IPS DF 6.9 (cell line): ENCODE measurements around the gene DCHS1.

Experiments
- DNase-seq: peaks from one replicate; pipeline ENCODE4 v3.0.0-alpha.2; 2013; ENCODE audit warnings: low read depth, low spot score
- H3K27ac ChIP-seq: one replicate; pipeline ENCODE4 v1.5.1; 2013; ENCODE audit warnings: low read length, control low read depth
- H3K27me3 ChIP-seq: 2 replicates; pipeline ENCODE4 v1.6.1; 2013; ENCODE audit warnings: mild to moderate bottlenecking, low read length; ENCODE audit not compliant: control insufficient read depth, insufficient read depth
- H3K36me3 ChIP-seq: 2 replicates; pipeline ENCODE4 v1.6.1; 2013; ENCODE audit warnings: low read length; ENCODE audit not compliant: control insufficient read depth, insufficient read depth
- H3K4me1 ChIP-seq: 2 replicates; pipeline ENCODE4 v1.6.1; 2013; ENCODE audit warnings: low read length; ENCODE audit not compliant: control insufficient read depth, insufficient read depth
- H3K4me3 ChIP-seq: 2 replicates; pipeline ENCODE4 v1.5.1; 2013; ENCODE audit warnings: mild to moderate bottlenecking, low read length
- H3K9me3 ChIP-seq: 2 replicates; pipeline ENCODE4 v1.6.1; 2013; ENCODE audit warnings: low read length, inconsistent platforms; ENCODE audit not compliant: control insufficient read depth, insufficient read depth
- WGBS: extraction: QIAGEN DNeasy Blood & Tissue Kit; methylation state at CpG from one replicate; pipeline ENCODE4 v1.1.7; 2013; ENCODE audit warnings: mixed read lengths, missing lambda C conversion rate; ENCODE audit not compliant: insufficient read length, insufficient coverage; 5-methylcytosine and 5-hydroxymethylcytosine counted together

The DCHS1 gene

GRCh38 chr11:6611092-6611962 is 44.3 kb downstream of the DCHS1 start:
- no CpG with 5 or more reads among the region's 39 CpGs for WGBS
- Histone ChIP-seq H3K4me3 (peak overlapping the region; percentile 73), H3K36me3 (peaks cover 30% of the 10 kb centered on the region; the same call in 1 of the 2 replicates), H3K9me3 (no peaks in the 10 kb centered on the region), H3K27ac (no peak overlapping the region), H3K4me1 (peaks cover 2% of the 10 kb centered on the region; the same call in 1 of the 2 replicates), H3K27me3 (no peaks in the 10 kb centered on the region)
- no peak for DNase-seq

GRCh38 chr11:6610591-6610990 is 45.0 kb downstream of the DCHS1 start:
- no CpG with 5 or more reads among the region's 6 CpGs for WGBS
- DNase-seq = no peak
- no peak overlapping the region for H3K27ac ChIP-seq
- peaks cover 30% of the 10 kb centered on the region; the same call in 1 of the 2 replicates for H3K36me3 ChIP-seq
- H3K4me1 ChIP-seq = peaks cover 2% of the 10 kb centered on the region; the same call in 1 of the 2 replicates
- no peaks in the 10 kb centered on the region for H3K9me3 ChIP-seq
- H3K4me3 ChIP-seq = no peak overlapping the region
- no peaks in the 10 kb centered on the region for H3K27me3 ChIP-seq

- no peak overlapping the region for H3K4me3 ChIP-seq
- H3K9me3 ChIP-seq = no peaks in the 10 kb centered on the region
- no peaks in the 10 kb centered on the region for H3K27me3 ChIP-seq
- DNase-seq = no peak
- no CpG with 5 or more reads among the region's 8 CpGs for WGBS
- peaks cover 30% of the 10 kb centered on the region; the same call in 1 of the 2 replicates for H3K36me3 ChIP-seq
- H3K4me1 ChIP-seq = peaks cover 2% of the 10 kb centered on the region; the same call in 1 of the 2 replicates
- H3K27ac ChIP-seq = no peak overlapping the region
Measured at GRCh38 chr11:6609502-6610015, 46.0 kb downstream of the DCHS1 start.

- H3K27ac ChIP-seq = no peak overlapping the region
- H3K27me3 ChIP-seq = no peaks in the 10 kb centered on the region
- no peak overlapping the region for H3K4me3 ChIP-seq
- no CpG with 5 or more reads among the region's 14 CpGs for WGBS
- no peaks in the 10 kb centered on the region for H3K9me3 ChIP-seq
- H3K36me3 ChIP-seq = peaks cover 30% of the 10 kb centered on the region; the same call in 1 of the 2 replicates
- no peak for DNase-seq
- peaks cover 2% of the 10 kb centered on the region; the same call in 1 of the 2 replicates for H3K4me1 ChIP-seq
Measured at GRCh38 chr11:6608726-6609501, 46.7 kb downstream of the DCHS1 start.

- Histone ChIP-seq H3K36me3 (peaks cover 30% of the 10 kb centered on the region; the same call in 1 of the 2 replicates), H3K9me3 (no peaks in the 10 kb centered on the region), H3K27ac (no peak overlapping the region), H3K27me3 (no peaks in the 10 kb centered on the region), H3K4me3 (no peak overlapping the region), H3K4me1 (peaks cover 2% of the 10 kb centered on the region; the same call in 1 of the 2 replicates)
- no CpG with 5 or more reads among the region's 9 CpGs for WGBS
- no peak for DNase-seq
Measured at GRCh38 chr11:6608011-6608410, 47.6 kb downstream of the DCHS1 start.

- H3K4me1 ChIP-seq = peaks cover 2% of the 10 kb centered on the region; the same call in 1 of the 2 replicates
Measured at GRCh38 chr11:6607190-6607795, 48.3 kb downstream of the DCHS1 start.

GRCh38 chr11:6606471-6607189 is 49.0 kb downstream of the DCHS1 start:
- Histone ChIP-seq H3K4me3 (no peak overlapping the region), H3K36me3 (peaks cover 30% of the 10 kb centered on the region; the same call in 1 of the 2 replicates), H3K27ac (no peak overlapping the region), H3K27me3 (no peaks in the 10 kb centered on the region), H3K4me1 (peaks cover 2% of the 10 kb centered on the region; the same call in 1 of the 2 replicates), H3K9me3 (no peaks in the 10 kb centered on the region)
- DNase-seq = peak; percentile 87
- WGBS = no CpG with 5 or more reads among the region's 11 CpGs

More at GRCh38 chr11:6607190-6607795, 48.3 kb downstream of the DCHS1 start:
- no peak for DNase-seq
- Histone ChIP-seq H3K36me3 (peaks cover 30% of the 10 kb centered on the region; the same call in 1 of the 2 replicates), H3K4me3 (no peak overlapping the region), H3K27ac (no peak overlapping the region), H3K9me3 (no peaks in the 10 kb centered on the region), H3K27me3 (no peaks in the 10 kb centered on the region)

- H3K4me3 ChIP-seq = no peak overlapping the region; the same call in 1 of the 2 replicates
- no peak overlapping the region for H3K27ac ChIP-seq
- H3K4me1 ChIP-seq = peaks cover 2% of the 10 kb centered on the region; the same call in 1 of the 2 replicates
- no CpG with 5 or more reads among the region's 3 CpGs for WGBS
- no peaks in the 10 kb centered on the region for H3K9me3 ChIP-seq
- no peak for DNase-seq
- H3K27me3 ChIP-seq = no peaks in the 10 kb centered on the region
- H3K36me3 ChIP-seq = peaks cover 31% of the 10 kb centered on the region; the same call in 1 of the 2 replicates
Measured at GRCh38 chr11:6604790-6605189, 50.8 kb downstream of the DCHS1 start.

- Histone ChIP-seq H3K9me3 (no peaks in the 10 kb centered on the region), H3K36me3 (peaks cover 25% of the 10 kb centered on the region; the same call in 1 of the 2 replicates), H3K27me3 (no peaks in the 10 kb centered on the region), H3K4me1 (peaks cover 2% of the 10 kb centered on the region; the same call in 1 of the 2 replicates), H3K4me3 (peak overlapping the region; percentile 81), H3K27ac (no peak overlapping the region)
- DNase-seq = no peak
- no CpG with 5 or more reads among the region's 20 CpGs for whole genome bisulfite sequencing
Measured at GRCh38 chr11:6604081-6604626, 51.5 kb downstream of the DCHS1 start.
